Activated CD4-positive, alpha-beta memory T cell treated with anti-CD3 and anti-CD28 coated beads, Interleukin-2, amount 10 ng/mL, durations not matched to agents 7 days and 5 days (primary cell): ENCODE data around the gene TNFAIP6. TPM values are rescaled to one million over a fixed set of nuclear protein-coding genes. Genes with fewer than 3 reads are reported as not detected.
A peak's percentile ranks its signal among the peaks of the same experiment; 100 is the strongest.
"Not testable (repeated sequence)": the region's sequence is repeated elsewhere in the genome, so short reads cannot be mapped to it uniquely, and the experiment has no call there.

Source experiments
- CTCF ChIA-PET: fragments of 350-600 bp; sonication (Branson Sonifier 250); formaldehyde crosslinking; loops from one replicate; lab custom pipeline; 2021; ENCODE audit warnings: antibody characterized with exemption, inconsistent platforms; lab: Charles Lee
- POLR2A ChIA-PET: fragments of 350-600 bp; sonication (Branson Sonifier 250); formaldehyde crosslinking; loops from one replicate; lab custom pipeline; 2021; ENCODE audit warnings: antibody characterized with exemption; lab: Charles Lee
- DNase-seq: peaks from one replicate; pipeline ENCODE4 v3.0.0-alpha.2; 2020
- H3K27ac Mint-ChIP-seq: one replicate; pipeline ENCODE4 v1.8.0; 2021; ENCODE audit warnings: mild to moderate bottlenecking, mixed read lengths
- H3K27me3 Mint-ChIP-seq: one replicate; pipeline ENCODE4 v1.8.0; 2021; ENCODE audit warnings: mixed read lengths
- H3K36me3 Mint-ChIP-seq: one replicate; pipeline ENCODE4 v1.8.0; 2021; ENCODE audit warnings: low read depth, mixed read lengths
- H3K4me1 Mint-ChIP-seq: one replicate; pipeline ENCODE4 v1.8.0; 2021; ENCODE audit warnings: mixed read lengths
- H3K4me3 Mint-ChIP-seq: one replicate; pipeline ENCODE4 v1.8.0; 2021; ENCODE audit warnings: mild to moderate bottlenecking, mixed read lengths
- H3K9me3 Mint-ChIP-seq: one replicate; pipeline ENCODE4 v1.8.0; 2021; ENCODE audit warnings: mixed read lengths
- total RNA-seq, 2 experiments: library from RNA; stranded (reverse); gene quantifications; one replicate each; pipeline ENCODE4 v1.2.3, GENCODE V29; 2021

Gene TNFAIP6
- total RNA-seq, 2 experiments from 2014 or later: not detected

DNA sequence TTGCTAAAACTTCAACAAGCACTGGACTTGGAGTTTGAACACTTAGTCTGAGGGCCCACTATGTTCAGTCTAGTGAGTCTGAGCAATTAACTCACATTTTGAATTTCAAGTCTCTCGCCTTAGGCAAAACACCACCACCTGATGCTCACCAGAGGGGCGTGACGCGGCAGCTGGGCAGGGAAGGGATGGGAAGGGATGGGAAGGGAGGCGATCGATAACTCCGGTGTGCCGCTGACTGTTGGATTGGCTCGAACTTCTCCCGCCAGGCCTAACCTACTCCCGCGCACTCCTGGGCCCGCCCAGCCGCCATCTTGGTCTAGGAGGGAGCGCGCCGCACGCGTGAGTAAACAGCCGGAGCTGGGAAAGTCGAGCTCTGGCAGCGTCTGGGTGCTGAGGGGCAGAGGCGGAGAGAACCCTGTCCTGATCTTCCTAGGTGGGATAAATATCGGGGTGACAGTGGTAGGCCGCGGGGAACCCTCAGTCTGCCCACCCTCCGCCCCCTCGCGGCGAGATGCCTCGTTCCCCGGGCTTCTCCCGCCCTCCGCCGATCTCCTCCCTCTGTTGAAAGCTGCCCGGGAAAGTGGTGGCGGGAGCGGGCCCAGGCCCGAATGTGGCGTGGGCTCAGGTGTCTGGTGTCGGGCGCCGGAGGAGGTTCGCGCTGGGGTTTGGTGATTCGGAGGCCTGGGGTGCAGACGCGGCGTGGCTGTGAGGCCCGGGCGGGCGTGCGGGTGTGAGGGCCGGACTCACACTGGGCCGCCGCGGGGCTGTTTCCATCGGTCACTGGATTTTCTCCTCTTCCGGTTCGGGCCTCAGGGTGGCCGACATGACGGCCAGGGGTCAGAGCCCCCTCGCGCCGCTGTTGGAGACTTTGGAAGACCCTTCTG, 52.5 kb downstream of the TNFAIP6 start, which contains the start of gene RIF1:
TSS of gene RIF1 (plus strand) at position 302 of the 884 bp plus-strand sequence. CDS start at position 824, 522 bp downstream.
- Mint-ChIP-seq H3K4me3 (peak within 1 kb of the TSS; percentile 96), H3K27ac (peak within 1 kb of the TSS; percentile 75), H3K4me1 (peaks cover 35% of the 10 kb centered on the region), H3K36me3 (peaks cover 29% of the 10 kb centered on the region), H3K9me3 (peaks cover 2% of the 10 kb centered on the region), H3K27me3 (no peaks in the 10 kb centered on the region)
- peak; percentile 79 for DNase-seq
- ChIA-PET CTCF (interaction anchor here (0.5 to 1.6 kb wide), 7 partner anchors 11 to 403 kb away, joined by 3 to 7 read pairs (median 3); no protein-coding TSS in a partner anchor), POLR2A (interaction anchor here (0.6 to 2.8 kb wide), 7 partner anchors 12 to 766 kb away, joined by 3 to 27 read pairs (median 4); partner anchors contain the start of genes NMI and RBM43)

DNA sequence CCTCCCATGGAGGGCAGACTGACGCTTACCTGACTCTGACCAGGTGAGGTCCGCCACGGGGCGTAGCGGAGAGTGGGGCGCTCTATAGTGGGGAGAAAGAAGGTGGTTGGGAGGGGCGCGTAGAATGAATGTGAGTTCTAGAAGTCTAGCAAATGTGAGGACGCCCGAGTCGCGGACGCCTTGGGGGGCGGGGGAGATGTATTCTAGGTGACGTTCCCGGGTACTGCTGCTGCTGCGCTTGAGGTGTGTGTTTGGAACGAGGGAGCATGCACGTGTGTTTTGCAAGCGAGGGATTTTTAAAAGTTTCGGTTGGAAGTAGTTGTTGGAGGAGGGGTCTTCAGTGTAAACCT, 53.1 kb downstream of the TNFAIP6 start:
- Mint-ChIP-seq H3K4me3 (peak overlapping the region; percentile 96), H3K27me3 (no peaks in the 10 kb centered on the region), H3K27ac (peak overlapping the region; percentile 75), H3K36me3 (peaks cover 35% of the 10 kb centered on the region), H3K9me3 (peaks cover 2% of the 10 kb centered on the region), H3K4me1 (peaks cover 35% of the 10 kb centered on the region)
- CTCF ChIA-PET: interaction anchor here (0.5 to 1.6 kb wide), 7 partner anchors 10 to 403 kb away, joined by 3 to 7 read pairs (median 3); no protein-coding TSS in a partner anchor
- peak; percentile 45 for DNase-seq
- POLR2A ChIA-PET: interaction anchor here (1.6 to 2.8 kb wide), 3 partner anchors 21 to 150 kb away, joined by 8 to 27 read pairs (median 9); partner anchors contain the start of genes NMI and RBM43

- ChIA-PET CTCF (interaction anchor here (0.6 to 1.3 kb wide), 3 partner anchors 93 to 608 kb away, joined by 3 to 4 read pairs (median 3); no protein-coding TSS in a partner anchor), POLR2A (no interaction called here)
- DNase-seq: no peak
- H3K4me3 Mint-ChIP-seq: no peak overlapping the region
- peaks cover 63% of the 10 kb centered on the region for H3K36me3 Mint-ChIP-seq
- no peaks in the 10 kb centered on the region for H3K9me3 Mint-ChIP-seq
- H3K4me1 Mint-ChIP-seq: peaks cover 25% of the 10 kb centered on the region
- H3K27ac Mint-ChIP-seq: no peak overlapping the region
- no peaks in the 10 kb centered on the region for H3K27me3 Mint-ChIP-seq
Measured at GRCh38 chr2:151417650-151418049, 60.3 kb downstream of the TNFAIP6 start.

GRCh38 chr2:151421681-151422080, 64.3 kb downstream of the TNFAIP6 start:
- ChIA-PET POLR2A (interaction anchor here (1.0 to 1.6 kb wide), 2 partner anchors 10 to 12 kb away, joined by 3 to 7 read pairs; partner anchors contain the start of gene RIF1), CTCF (interaction anchor here (0.9 to 1.4 kb wide), 4 partner anchors 12 to 61 kb away, joined by 3 to 8 read pairs (median 3); partner anchors contain the start of gene RIF1)
- H3K4me1 Mint-ChIP-seq: peaks cover 33% of the 10 kb centered on the region

GRCh38 chr2:151422917-151423439, 65.6 kb downstream of the TNFAIP6 start:
- Mint-ChIP-seq H3K9me3 (no peaks in the 10 kb centered on the region), H3K4me3 (no peak overlapping the region), H3K36me3 (peaks cover 57% of the 10 kb centered on the region), H3K27ac (peak overlapping the region; percentile 61), H3K27me3 (no peaks in the 10 kb centered on the region), H3K4me1 (peaks cover 32% of the 10 kb centered on the region)
- CTCF ChIA-PET: interaction anchor here (0.9 to 1.6 kb wide), 3 partner anchors 13 to 134 kb away, joined by 3 to 7 read pairs (median 6); partner anchors contain the start of genes NMI and RIF1
- no peak for DNase-seq
- POLR2A ChIA-PET: interaction anchor here (1.4 to 1.5 kb wide), 2 partner anchors 8 to 134 kb away, joined by 7 to 8 read pairs; partner anchors contain the start of gene NMI

More at GRCh38 chr2:151421681-151422080, 64.3 kb downstream of the TNFAIP6 start:
- DNase-seq, H3K27me3 Mint-ChIP-seq, H3K9me3 Mint-ChIP-seq, H3K27ac Mint-ChIP-seq, H3K4me3 Mint-ChIP-seq: not testable (repeated sequence)
- peaks cover 63% of the 10 kb centered on the region for H3K36me3 Mint-ChIP-seq

GRCh38 chr2:151423760-151424159, 66.4 kb downstream of the TNFAIP6 start:
- H3K9me3 Mint-ChIP-seq: no peaks in the 10 kb centered on the region
- no peaks in the 10 kb centered on the region for H3K27me3 Mint-ChIP-seq
- ChIA-PET CTCF (interaction anchor here (0.9 to 1.6 kb wide), 2 partner anchors 14 to 135 kb away, joined by 6 to 7 read pairs; partner anchors contain the start of genes NMI and RIF1), POLR2A (interaction anchor here (1.4 to 1.5 kb wide), 2 partner anchors 9 to 135 kb away, joined by 7 to 8 read pairs; partner anchors contain the start of gene NMI)
- H3K36me3 Mint-ChIP-seq: peaks cover 62% of the 10 kb centered on the region
- DNase-seq: no peak
- H3K4me3 Mint-ChIP-seq: no peak overlapping the region
- H3K27ac Mint-ChIP-seq: peak overlapping the region; percentile 61
- peaks cover 36% of the 10 kb centered on the region for H3K4me1 Mint-ChIP-seq

Other genes with a start within 250 kb of the TNFAIP6 start
- 1 to 10 TPM; 8.5 to 8.9 TPM for gene RBM43, start 95.7 kb upstream of the TNFAIP6 start, total RNA-seq
- gene NMI, start 67.9 kb upstream of the TNFAIP6 start, total RNA-seq: 10 to 100 TPM; 70.5 to 77.0 TPM
- gene RIF1, start 52.3 kb downstream of the TNFAIP6 start, total RNA-seq: 10 to 100 TPM; 50.4 to 52.4 TPM